ENCODE data around the gene SLC26A8. TPM values are rescaled to one million over a fixed set of nuclear protein-coding genes. Genes with fewer than 3 reads are reported as not detected.

SLC26A8 gene
- total and polyA plus RNA-seq, 2 of the 13 experiments (the other 11 are each of a cell fraction or from before 2014, with no cell fraction given): 0.46 TPM; not detected in 1

GRCh38 chr6:36063318-36064060, 39.0 kb upstream of the SLC26A8 start (continued):
- peak; percentile 34; the same call in 1 of the 2 replicates for TF ChIP-seq MAX (IDR thresholded peaks at IDR 0.05)
- no peak for TF ChIP-seq HIVEP1 (CRISPR knock-in tag; IDR thresholded peaks at IDR 0.05)
- TF ChIP-seq XBP1 (CRISPR knock-in tag; IDR thresholded peaks at IDR 0.05): no peak
- TF ChIP-seq ZNF460 (CRISPR knock-in tag; IDR thresholded peaks at IDR 0.05; ENCODE audit: borderline replicate concordance): peak; percentile 76
- TF ChIP-seq PBX2 (CRISPR knock-in tag; IDR thresholded peaks at IDR 0.05): peak; percentile 66
- TF ChIP-seq KIAA2018 (CRISPR knock-in tag; IDR thresholded peaks at IDR 0.05; ENCODE audit: borderline replicate concordance): no peak
- no peak for TF ChIP-seq ZNF616 (CRISPR knock-in tag; IDR thresholded peaks at IDR 0.05; ENCODE audit: low read depth)
- peak; percentile 58; the same call in 1 of the 2 replicates for TF ChIP-seq TBX3 (IDR thresholded peaks at IDR 0.05; ENCODE audit: borderline replicate concordance)
- TF ChIP-seq ZNF784 (CRISPR knock-in tag; IDR thresholded peaks at IDR 0.05; ENCODE audit: borderline replicate concordance): 0 out of 2 replicates have a peak, but pooled peaks have one; percentile 47
- no peak for TF ChIP-seq LRRFIP1 (CRISPR knock-in tag; conservative IDR thresholded peaks at IDR 0.05)
- TF ChIP-seq CC2D1A (CRISPR knock-in tag; IDR thresholded peaks at IDR 0.05): 0 out of 2 replicates have a peak, but pooled peaks have one; percentile 71
- TF ChIP-seq ZNF556 (CRISPR knock-in tag; IDR thresholded peaks at IDR 0.05; ENCODE audit: borderline replicate concordance): no peak
- peak; percentile 74; the same call in 1 of the 2 replicates for TF ChIP-seq ZBTB7B (CRISPR knock-in tag; IDR thresholded peaks at IDR 0.05)
- TF ChIP-seq SMYD3 (CRISPR knock-in tag; IDR thresholded peaks at IDR 0.05): 0 out of 2 replicates have a peak, but pooled peaks have one; percentile 40
- TF ChIP-seq NFE2L2 (IDR thresholded peaks at IDR 0.05; ENCODE audit: low read length): no peak
- TF ChIP-seq RFX1 (IDR thresholded peaks at IDR 0.05): no peak
- no peak for TF ChIP-seq TGIF2 (CRISPR knock-in tag; IDR thresholded peaks at IDR 0.05)
